Epithelial cell of prostate (primary cell): ENCODE results near the gene PTPRT.

Experiments
- DNase-seq: peaks from one replicate; pipeline ENCODE4 v3.0.0-alpha.2; 2011; ENCODE audit warnings: low read depth, low spot score
- H3K27ac ChIP-seq: fragments of 450-650 bp; 2 replicates; pipeline ENCODE4 v1.5.1; 2017; ENCODE audit warnings: mild to moderate bottlenecking

The PTPRT gene

DNA sequence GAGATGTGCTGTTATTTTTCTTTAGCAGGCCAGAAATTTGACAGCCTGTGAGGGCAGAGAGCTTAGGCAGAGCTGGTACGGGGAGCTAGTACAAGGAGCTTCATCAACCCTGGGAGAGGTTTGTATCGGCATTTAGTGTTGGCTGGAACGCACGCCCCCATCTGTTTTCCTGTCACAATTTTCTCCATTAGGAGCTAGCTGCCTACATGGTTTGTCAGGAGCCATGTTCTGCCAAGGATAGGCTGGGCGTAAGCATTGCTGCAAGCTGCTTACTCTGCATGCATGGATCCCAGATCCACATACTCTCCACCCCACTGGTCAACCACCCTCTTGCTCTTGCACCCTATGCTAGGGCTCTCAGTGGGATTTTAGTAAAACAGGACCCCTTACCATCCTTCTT, 1122.5 kb downstream of the PTPRT start:
- H3K27ac ChIP-seq, result no peak overlapping the region
- no peak for DNase-seq

DNA sequence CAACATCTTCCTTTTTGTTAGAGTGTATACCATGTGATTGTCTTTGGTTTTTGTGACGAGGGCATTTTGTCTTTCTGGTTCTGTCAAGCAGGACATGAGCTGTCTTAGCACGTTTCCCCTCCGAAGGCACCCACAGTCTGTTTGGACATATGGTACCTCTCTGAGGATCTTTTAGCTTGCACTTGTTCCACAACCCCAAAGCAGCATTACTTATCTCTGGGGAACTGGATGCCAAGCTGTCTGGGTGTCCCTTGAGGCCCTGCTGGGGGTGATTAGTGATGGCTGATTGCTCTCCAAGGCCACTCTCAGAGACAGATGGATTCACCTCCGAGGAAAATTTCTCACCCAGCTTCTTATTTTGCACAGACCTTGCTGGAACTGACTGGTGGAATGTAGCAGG, 1126.6 kb downstream of the PTPRT start:
- DNase-seq, result no peak
- H3K27ac ChIP-seq, result no peak overlapping the region

DNA sequence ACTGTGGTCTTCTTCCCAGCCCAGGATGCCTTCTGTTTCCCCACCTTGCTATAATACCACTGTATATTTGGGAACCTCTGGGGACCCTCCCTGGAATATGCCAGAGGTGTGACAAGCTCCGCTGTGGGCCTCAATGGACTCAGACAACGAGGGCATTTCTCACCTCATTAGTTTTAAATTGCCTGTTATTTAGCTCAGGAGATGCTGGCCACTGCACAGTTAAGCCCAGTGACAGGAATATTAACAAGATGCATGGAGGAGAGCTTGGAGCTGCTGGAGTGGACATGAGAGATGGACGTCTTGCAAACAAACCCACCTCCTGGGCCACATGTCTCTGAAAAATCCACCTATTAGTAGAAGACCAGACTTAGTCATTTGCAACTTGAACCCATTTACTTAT, 1136.4 kb downstream of the PTPRT start:
- no peak for DNase-seq
- H3K27ac ChIP-seq, result no peak overlapping the region

- no peak overlapping the region for H3K27ac ChIP-seq
- DNase-seq, result no peak
These were observed 1137.8 kb downstream of the PTPRT start for GRCh38 chr20:42051921-42052320.

- no peak for DNase-seq
- H3K27ac ChIP-seq, result no peak overlapping the region
These were observed 1143.2 kb downstream of the PTPRT start for GRCh38 chr20:42046371-42047085.

DNA sequence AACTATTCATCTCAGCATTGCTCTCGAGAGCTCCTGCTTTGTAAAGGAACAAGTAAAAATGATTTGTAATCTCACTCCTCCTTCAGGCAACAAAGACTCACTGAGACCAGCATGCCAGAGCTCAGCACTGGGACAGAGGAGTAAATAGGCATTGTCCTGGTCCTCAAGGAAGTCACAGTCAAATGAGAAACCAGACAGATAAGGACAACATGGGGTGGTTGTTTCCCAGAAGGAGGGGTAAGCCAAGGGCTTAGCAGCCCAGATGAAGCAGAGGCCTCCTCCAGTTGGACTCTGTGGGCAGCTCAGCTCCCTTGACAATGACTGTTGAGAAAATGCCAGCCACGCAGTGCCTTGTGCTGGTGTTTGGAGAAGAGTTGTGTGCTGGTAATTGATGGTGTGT, 1145.8 kb downstream of the PTPRT start:
- no peak overlapping the region for H3K27ac ChIP-seq
- no peak for DNase-seq

GRCh38 chr20:42041000-42041565, 1148.6 kb downstream of the PTPRT start:
- no peak overlapping the region for H3K27ac ChIP-seq
- DNase-seq, result no peak

- H3K27ac ChIP-seq, result no peak overlapping the region
- no peak for DNase-seq
These were observed 1161.9 kb downstream of the PTPRT start for GRCh38 chr20:42027746-42028268.

GRCh38 chr20:42026599-42026998, 1163.1 kb downstream of the PTPRT start:
- DNase-seq, result no peak
- no peak overlapping the region for H3K27ac ChIP-seq

DNA sequence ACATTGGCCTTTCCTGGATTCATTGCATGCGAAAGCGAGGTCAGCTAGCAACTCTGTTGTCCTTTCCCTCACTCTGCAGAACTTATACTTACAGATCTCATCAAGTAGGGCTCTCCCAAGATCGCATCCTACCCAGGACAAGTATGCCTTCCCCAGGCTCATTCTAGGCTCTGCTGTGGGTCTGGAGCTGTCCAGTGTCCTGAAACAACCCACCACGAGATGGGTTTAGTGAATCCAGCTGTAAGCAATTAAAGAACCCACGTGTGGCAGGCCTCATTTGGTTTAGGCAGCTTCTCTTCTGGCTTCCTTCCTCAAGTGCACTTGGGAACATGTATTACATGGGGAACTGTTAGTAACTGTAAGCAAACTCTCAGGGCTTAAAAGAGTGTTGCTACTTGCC, 1165.1 kb downstream of the PTPRT start:
- DNase-seq, result no peak
- no peak overlapping the region for H3K27ac ChIP-seq
